ENCODE measurements around the gene KIF26B.

DNA sequence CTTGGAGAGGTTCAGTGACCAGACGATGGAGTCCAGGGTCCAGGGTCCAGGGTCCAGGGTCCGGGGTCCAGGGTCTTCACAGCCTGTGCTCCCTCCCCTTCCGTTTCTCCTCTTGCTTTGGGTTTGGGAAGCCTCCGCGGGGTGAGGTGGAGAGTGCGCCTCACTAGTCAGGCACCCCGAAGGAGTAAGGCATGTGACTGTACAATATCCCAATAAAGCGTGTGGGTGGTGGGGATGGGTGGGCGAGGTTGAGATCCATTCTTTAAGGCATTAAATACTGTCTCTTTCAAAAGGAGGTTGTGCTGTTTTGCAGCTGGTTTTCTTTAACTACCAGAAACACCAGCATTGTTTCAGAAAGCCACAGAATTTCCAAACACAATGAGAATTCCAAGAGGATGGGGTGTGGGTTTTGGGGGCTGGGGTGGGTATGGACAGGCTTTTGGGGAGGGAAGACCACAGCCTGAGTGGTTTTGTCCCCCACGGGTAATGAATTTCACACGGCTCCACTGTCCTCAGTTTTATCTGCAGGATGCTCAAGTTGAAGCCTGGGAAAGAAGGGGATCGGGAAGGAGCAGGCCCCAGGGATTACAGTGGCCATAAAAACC lies 65.7 kb downstream of the KIF26B start:
- TF ChIP-seq EP300 (IDR thresholded peaks at IDR 0.05) (no peak), POLR2AphosphoS5 (IDR thresholded peaks at IDR 0.05) (no peak), POLR2A (IDR thresholded peaks at IDR 0.05) (no peak)
- TF ChIP-seq, protein P1, sequence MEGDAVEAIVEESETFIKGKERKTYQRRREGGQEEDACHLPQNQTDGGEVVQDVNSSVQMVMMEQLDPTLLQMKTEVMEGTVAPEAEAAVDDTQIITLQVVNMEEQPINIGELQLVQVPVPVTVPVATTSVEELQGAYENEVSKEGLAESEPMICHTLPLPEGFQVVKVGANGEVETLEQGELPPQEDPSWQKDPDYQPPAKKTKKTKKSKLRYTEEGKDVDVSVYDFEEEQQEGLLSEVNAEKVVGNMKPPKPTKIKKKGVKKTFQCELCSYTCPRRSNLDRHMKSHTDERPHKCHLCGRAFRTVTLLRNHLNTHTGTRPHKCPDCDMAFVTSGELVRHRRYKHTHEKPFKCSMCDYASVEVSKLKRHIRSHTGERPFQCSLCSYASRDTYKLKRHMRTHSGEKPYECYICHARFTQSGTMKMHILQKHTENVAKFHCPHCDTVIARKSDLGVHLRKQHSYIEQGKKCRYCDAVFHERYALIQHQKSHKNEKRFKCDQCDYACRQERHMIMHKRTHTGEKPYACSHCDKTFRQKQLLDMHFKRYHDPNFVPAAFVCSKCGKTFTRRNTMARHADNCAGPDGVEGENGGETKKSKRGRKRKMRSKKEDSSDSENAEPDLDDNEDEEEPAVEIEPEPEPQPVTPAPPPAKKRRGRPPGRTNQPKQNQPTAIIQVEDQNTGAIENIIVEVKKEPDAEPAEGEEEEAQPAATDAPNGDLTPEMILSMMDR (IDR thresholded peaks at IDR 0.05) = no peak

Data from suprapubic skin (tissue), 4 donors.